Amniotic epithelial cell (primary cell): ENCODE results near the gene KRT39.
"Not testable (repeated sequence)": the region's sequence is repeated elsewhere in the genome, so short reads cannot be mapped to it uniquely, and the experiment has no call there.

Experiments
- DNase-seq: peaks from one replicate; pipeline ENCODE4 v3.0.0-alpha.2; 2010; ENCODE audit warnings: low read depth

The KRT39 gene

DNA sequence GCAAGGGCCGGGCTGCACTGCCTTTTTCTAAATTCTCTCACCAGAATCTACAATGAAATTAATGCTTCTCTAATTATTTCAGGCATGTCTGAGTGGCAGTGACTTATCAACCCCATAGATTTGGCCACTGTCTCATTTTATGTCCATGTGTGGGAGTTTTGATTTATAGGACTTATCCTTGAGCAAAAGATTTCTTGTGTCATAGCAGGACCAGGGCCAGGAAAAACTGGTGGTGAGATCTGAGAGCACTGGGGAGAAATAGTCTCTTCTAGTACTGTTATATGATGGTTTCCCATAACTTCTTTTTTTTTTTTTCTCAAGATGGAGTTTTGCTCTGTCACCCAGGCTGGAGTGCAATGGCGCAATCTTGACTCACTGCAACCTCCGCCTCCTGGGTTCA lies 27.8 kb downstream of the KRT39 start:
- peak; percentile 50 for DNase-seq

- no peak for DNase-seq
Measured at GRCh38 chr17:40937384-40937819, 29.3 kb downstream of the KRT39 start, which contains the start of gene KRT23. Gene KRT23, minus strand, starts transcription at chr17:40937646. Its CDS starts 1,043 bp downstream, at chr17:40936603.

DNA sequence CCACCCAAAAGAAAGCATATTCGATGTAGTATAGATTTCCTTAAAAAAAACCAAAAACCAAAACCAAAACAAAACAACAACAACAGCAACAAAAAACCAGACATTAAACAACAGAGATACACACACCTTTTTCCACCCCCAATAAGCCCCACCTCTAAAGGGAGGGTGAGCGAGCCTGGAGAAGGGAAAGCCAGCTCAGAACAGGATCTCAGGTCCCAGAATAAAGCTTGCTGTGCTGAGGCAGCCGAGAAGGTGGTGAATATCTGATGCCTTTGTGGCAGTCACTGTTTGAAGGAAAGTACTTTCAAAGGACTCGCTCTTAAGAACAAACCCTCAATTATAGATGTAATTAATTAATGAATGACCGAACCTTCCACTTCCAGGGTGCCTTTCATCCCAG lies 29.8 kb downstream of the KRT39 start:
- no peak for DNase-seq

- DNase-seq = no peak
Measured at GRCh38 chr17:40936437-40936971, 30.2 kb downstream of the KRT39 start.

- peak; percentile 32 for DNase-seq
Measured at GRCh38 chr17:40935624-40936023, 31.1 kb downstream of the KRT39 start.

DNA sequence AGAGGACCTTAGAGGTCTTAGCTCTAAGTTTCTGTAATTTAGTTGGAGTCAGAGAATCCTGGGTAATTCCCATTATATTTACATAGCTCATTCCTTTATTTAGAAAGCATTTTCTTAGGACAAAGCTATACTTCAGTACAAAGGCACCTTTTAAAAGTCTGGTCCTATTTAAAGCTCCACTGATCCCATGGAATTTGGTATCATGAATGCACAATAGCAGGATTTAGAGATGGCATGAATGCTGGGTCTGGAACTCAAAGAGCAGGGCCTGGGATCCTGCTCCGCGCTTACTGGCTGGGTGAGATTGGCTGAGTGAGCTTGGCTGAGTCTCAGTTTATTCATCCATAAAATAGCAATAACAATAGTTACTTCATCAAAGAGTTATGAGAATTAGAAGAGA lies 34.1 kb downstream of the KRT39 start:
- DNase-seq = no peak

DNA sequence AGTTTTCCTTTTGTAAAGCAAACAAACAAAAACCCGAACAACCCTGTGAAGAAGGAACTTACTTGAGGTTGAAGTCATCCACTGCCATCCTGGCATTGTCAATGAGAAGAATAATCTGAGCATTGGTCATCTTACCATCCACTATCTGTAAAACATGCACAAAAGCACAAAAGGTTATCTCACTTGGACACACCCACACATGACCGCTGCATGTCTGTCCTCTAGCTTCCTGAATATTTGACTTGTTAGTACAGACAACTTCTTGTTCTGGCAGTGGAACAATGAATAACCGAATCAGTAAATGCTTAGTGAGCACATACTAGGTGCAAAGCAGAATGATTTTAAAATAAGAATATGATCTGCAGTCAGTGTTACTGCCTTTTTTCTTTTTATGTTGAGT lies 35.4 kb downstream of the KRT39 start:
- peak; percentile 50 for DNase-seq

DNA sequence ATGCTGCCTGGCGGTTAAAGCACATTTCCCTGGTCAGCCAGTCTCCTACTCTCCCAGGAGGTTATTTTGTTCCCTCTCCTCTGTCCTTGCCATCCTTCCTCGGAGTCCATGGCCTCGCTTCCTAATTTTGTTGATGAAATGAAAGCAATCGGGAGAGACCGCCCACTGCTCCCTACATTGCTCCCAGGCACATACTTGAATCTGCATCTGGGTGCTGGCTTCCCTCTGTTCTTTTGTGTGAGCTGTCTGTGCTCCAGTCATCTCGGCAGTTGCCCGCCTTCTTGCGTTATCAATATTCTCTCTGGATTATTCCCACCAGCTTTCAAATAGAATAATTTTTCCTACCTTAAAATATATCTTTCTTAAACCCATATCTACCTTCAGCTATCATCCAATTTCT lies 40.4 kb downstream of the KRT39 start:
- no peak for DNase-seq

GRCh38 chr17:40922239-40922638 lies 44.5 kb downstream of the KRT39 start:
- DNase-seq = peak; percentile 82

DNA sequence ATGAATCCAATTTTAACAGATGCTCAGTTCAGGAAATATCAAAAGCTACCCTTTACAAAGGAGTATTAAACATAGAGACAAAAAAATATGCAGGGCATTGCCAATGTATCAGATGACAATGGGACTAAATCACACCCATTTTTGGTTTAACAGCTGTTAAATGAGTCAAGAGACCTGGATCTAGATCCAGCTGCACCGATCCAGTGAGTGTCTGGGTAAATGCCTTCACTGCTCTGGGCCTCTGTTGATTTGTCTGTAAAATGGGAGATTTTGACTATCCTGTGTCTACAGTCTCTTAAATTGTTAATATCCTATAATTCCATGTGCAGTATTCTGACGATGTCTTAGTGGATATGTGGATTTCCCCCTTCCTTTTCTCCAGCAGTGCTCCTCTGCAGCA lies 45.7 kb downstream of the KRT39 start:
- no peak for DNase-seq

GRCh38 chr17:40917116-40917515 lies 49.6 kb downstream of the KRT39 start:
- DNase-seq = not testable (repeated sequence)

DNA sequence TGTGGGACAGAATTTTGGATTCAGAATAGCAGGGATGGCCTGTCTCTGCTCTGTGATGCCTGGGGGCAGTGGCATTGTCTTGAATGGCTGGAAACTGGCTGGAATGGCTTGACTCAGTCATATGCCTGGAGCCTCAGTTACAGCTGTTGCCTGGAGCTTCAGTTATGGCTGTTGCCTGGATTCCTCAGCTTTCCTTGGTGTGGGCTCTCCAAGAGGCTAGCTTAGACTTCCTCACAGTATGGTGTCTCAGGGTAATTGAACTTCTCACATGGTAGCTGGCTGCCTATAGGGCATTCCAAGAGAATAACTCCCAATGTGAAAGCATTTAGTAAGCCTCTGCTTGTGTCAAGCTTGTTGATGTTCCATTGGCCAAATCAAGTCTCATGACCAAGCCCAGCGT lies 50.4 kb downstream of the KRT39 start:
- no peak for DNase-seq

DNA sequence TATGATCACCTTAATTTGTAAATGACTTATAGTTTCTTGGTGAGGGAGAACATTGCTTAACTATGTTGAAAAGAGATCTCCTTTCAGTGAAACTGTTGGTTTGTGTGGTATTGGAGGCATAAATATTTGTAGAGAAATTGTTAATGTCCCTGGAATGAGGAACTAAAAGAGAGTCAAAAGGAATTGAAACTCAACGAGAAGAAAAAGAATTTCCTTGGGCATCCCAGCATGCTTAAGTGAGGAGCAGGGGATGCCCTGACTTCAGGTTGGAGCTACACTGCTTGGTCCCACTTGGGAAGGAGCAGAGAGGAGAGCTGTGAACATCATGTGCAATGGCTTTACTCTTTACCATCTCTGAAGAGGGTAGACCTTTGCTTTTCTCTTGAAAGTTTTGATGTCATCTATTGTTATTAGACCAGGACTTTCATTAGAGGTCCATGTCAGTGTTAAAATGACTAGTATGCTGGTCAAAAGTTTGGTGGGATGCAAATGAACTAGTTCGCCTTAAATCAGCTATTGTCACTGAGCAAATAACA lies 51.0 kb downstream of the KRT39 start:
- peak; percentile 55 for DNase-seq

GRCh38 chr17:40915199-40915661 lies 51.5 kb downstream of the KRT39 start:
- DNase-seq = peak; percentile 96

- no peak for DNase-seq
Measured at GRCh38 chr17:40914075-40914855, 52.5 kb downstream of the KRT39 start.

DNA sequence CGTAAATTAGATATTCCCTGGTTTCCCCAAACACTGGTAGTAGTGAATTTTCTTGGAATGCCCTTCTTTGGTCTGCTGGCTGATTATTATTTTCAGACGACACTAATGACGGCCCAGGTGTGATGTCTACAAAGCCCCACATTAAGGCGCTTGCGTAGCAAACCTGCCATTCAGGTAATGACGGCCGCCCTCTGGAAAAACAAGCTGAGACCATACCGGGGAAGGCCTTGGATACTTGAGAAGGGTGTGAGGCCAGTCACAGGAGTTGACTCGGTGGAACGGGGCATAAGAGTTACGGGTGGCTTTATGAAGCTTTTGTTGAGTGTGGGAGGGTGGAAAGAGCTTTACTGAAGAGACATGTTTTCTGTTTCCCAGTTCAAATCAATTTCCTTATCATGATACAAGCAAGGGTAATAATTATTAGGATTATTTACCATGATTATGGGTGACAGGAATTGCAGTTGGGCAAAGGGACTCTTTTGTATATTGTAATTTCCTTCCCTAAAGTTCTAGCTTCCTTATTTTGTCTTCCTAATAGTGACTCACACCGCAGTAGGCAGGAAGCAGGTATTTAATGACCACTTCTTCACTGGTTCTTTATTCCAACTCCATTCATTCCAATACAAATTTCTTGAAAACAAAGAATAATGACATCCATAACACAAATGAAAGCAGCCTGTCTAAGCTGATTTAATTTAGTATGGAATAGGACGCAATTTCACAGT lies 54.1 kb downstream of the KRT39 start:
- no peak for DNase-seq

DNA sequence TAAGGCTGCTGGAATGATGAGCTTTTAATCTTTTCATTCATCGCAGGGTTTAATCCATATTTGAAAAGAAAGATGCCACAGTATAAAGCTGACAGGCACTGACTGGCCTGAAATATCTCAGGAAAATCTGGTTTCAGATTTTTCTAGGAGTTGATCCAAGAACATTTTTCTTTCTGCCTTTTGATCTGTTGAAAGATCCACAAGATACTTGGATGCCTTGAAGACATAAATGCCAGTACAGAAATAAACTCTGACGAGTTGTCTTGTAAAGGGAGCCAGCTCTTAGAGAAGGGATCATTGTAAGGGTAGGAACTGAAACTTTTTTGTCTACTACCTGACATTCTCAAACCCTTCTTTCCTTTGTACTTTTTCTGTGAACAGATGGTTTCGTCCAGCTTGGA lies 56.3 kb downstream of the KRT39 start:
- peak; percentile 80 for DNase-seq

- peak; percentile 91 for DNase-seq
Measured at GRCh38 chr17:40909755-40910154, 57.0 kb downstream of the KRT39 start.

- peak; percentile 95 for DNase-seq
Measured at GRCh38 chr17:40909351-40909750, 57.4 kb downstream of the KRT39 start.
